ENCODE measurements around the gene LGALS7. TPM values are rescaled to one million over a fixed set of nuclear protein-coding genes. Genes with fewer than 3 reads are reported as not detected.

The LGALS7 gene
- total and polyA plus RNA-seq, 2 of the 4 experiments (the other 2 are of a cell fraction), result not detected

DNA sequence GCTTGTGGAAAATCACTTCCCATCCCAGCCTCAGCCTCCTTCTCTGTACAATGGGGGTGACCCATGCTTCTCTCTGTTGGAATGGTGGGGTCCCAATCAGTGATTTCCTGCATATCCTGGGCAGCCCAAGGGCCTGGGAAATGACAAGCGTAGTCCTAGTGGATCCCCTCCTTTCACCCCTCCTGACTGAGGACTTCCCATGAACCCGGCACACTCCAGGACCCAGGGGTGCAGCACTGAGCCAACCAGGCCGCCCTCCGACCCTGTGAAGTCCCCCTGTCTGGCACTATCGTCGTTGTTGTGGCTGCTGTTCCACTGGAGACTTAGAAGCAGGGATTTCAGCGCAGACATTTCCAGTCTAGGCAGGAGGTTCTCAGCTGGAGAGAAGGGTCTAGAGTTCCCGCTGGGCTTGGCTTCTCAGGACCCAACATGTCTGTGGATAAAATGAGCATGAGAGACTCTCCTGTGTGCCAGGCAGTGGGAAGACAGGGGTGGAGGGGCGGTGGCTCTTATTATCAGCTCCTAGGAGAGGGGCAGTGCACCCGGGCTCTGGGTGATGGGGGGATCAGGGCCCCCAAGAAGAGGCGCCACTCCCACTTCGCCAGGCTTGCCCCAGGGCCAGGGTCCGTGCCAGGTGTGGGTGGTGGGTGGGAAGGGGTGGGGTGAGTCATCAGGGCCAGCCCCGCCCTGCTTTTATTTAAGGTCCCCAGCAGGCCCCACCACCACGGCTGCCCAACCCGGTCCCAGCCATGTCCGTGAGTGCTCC, 15.3 kb upstream of the LGALS7 start, which contains the start of gene LGALS7B:
Gene LGALS7B (plus strand): TSS at position 723 of the 766 bp plus-strand sequence. CDS start 27 bp downstream, at position 750.
- dilution Hi-C loops (cut with HindIII; ENCODE audit: low sequenced_read_pairs, unreplicated experiment), result no loop called here
- Histone ChIP-seq H3K56ac (ENCODE audit: extremely low read depth, insufficient read depth, low read length) (no peak within 1 kb of the TSS), H3K23ac (ENCODE audit: low read depth, low read length) (no peak within 1 kb of the TSS), H3K27me3 (ENCODE audit: control insufficient read depth, insufficient read depth, low read length) (no peaks in the 10 kb centered on the region; the same call in 1 of the 2 replicates), H4K20me1 (ENCODE audit: insufficient read depth, low read length) (no peaks in the 10 kb centered on the region), H2BK20ac (ENCODE audit: low read depth, low read length) (no peak within 1 kb of the TSS), H3K9ac (ENCODE audit: low read depth, low read length) (no peak within 1 kb of the TSS), H4K5ac (ENCODE audit: low read depth, low read length) (no peak within 1 kb of the TSS), H3K4me2 (ENCODE audit: low read depth, low read length) (no peak within 1 kb of the TSS), H3K79me1 (ENCODE audit: low read depth in 1 of 2, low read length in 2 of 2) (no peaks in the 10 kb centered on the region), H2AK5ac (ENCODE audit: low read depth, low read length) (no peak within 1 kb of the TSS), H2BK15ac (ENCODE audit: low read depth, low read length) (no peak within 1 kb of the TSS), H3K18ac (ENCODE audit: low read depth, low read length) (no peak within 1 kb of the TSS), H3K14ac (replicated peaks; ENCODE audit: low read depth, low read length) (no peak within 1 kb of the TSS), H3K27ac (ENCODE audit: insufficient read depth, low read length) (no peak within 1 kb of the TSS), H3K9me1 (ENCODE audit: insufficient read depth, low read length) (peaks cover 3% of the 10 kb centered on the region; the same call in 1 of the 2 replicates), H3K4ac (ENCODE audit: low read depth, low read length) (no peak within 1 kb of the TSS), H4K91ac (ENCODE audit: insufficient read depth, low read depth, low read length) (no peak within 1 kb of the TSS), H3K4me3 (ENCODE audit: insufficient read depth, low read depth, low read length) (no peak within 1 kb of the TSS), H2BK5ac (ENCODE audit: low read depth, low read length, poor library complexity, severe bottlenecking) (no peak within 1 kb of the TSS), H2AFZ (replicated peaks; ENCODE audit: low read length, poor library complexity) (peak within 1 kb of the TSS; percentile 67), H2AK9ac (replicated peaks; ENCODE audit: low read depth, low read length, poor library complexity) (no peak within 1 kb of the TSS), H3K9me3 (ENCODE audit: control insufficient read depth, insufficient read depth, low read length) (no peaks in the 10 kb centered on the region), H4K8ac (ENCODE audit: low read depth in 2 of 2, low read length in 2 of 2) (no peak within 1 kb of the TSS), H3K36me3 (ENCODE audit: control insufficient read depth, insufficient read depth, low read length) (no peaks in the 10 kb centered on the region), H2BK120ac (ENCODE audit: low read depth, low read length) (no peak within 1 kb of the TSS), H3K4me1 (ENCODE audit: control insufficient read depth, insufficient read depth, low read length) (peaks cover 5% of the 10 kb centered on the region)
- no TSS peak for BruUV-seq (replicated peaks)
- TF ChIP-seq BHLHE40 (IDR thresholded peaks at IDR 0.05; ENCODE audit: low read depth, low read length) (no peak), POLR2A (IDR thresholded peaks at IDR 0.05; ENCODE audit: low read depth, low read length) (no peak), RCOR1 (IDR thresholded peaks at IDR 0.05; ENCODE audit: insufficient replicate concordance, low read length) (no peak), NFE2L2 (IDR thresholded peaks at IDR 0.05; ENCODE audit: low read depth, low read length) (no peak)
- no peak for DNase-seq
- 30% methylated on average over 4 of the region's 17 CpGs; no CpG with 5 or more reads in 1 of the 2 experiments for WGBS, 2 experiments (ENCODE audit: extremely low coverage in 2 of 2, insufficient read length in 1 of 2)
- CTCF ChIA-PET, result no interaction called here
- in situ Hi-C loops (cut with MboI; ENCODE audit: low sequenced_read_pairs), result no loop called here
- POLR2A ChIA-PET (ENCODE audit: unreplicated experiment), result no interaction called here
- intact Hi-C loops (cut with micrococcal nuclease), result no loop called here
- ATAC-seq (ENCODE audit: low read depth), result no peak
